ENCODE data around the gene WDR64. TPM values are rescaled to one million over a fixed set of nuclear protein-coding genes. Genes with fewer than 3 reads are reported as not detected.
A peak's percentile ranks its signal among the peaks of the same experiment; 100 is the strongest.

The WDR64 gene
- total and polyA plus RNA-seq, 5 donors, result 0.29 to 0.54 TPM; not detected in 3

GRCh38 chr1:241640867-241641622 is 11.0 kb upstream of the WDR64 start:
- intact Hi-C loops (cut with DNase I), result no loop called here

GRCh38 chr1:241641773-241642592 is 10.1 kb upstream of the WDR64 start:
- DNase-seq (no peak), ATAC-seq (no peak)
- no peak overlapping the region for H3K27ac ChIP-seq (ENCODE audit: low read length)
- WGBS, result 58% methylated on average over 12 of the region's 12 CpGs
- no peaks in the 10 kb centered on the region for H3K4me1 ChIP-seq (ENCODE audit: control insufficient read depth, insufficient read depth, low read length)
- intact Hi-C loops (cut with DNase I), result no loop called here
- H3K27me3 ChIP-seq (ENCODE audit: control insufficient read depth, insufficient read depth), result no peaks in the 10 kb centered on the region
- H3K4me3 ChIP-seq (ENCODE audit: low read length), result no peak overlapping the region
- no peaks in the 10 kb centered on the region for H3K9me3 ChIP-seq (ENCODE audit: control insufficient read depth, low read length)

More at GRCh38 chr1:241640867-241641622, 11.0 kb upstream of the WDR64 start:
- no peaks in the 10 kb centered on the region for H3K9me3 ChIP-seq (ENCODE audit: control insufficient read depth, low read length)
- H3K4me3 ChIP-seq (ENCODE audit: low read length), result no peak overlapping the region
- H3K27ac ChIP-seq (ENCODE audit: low read length), result no peak overlapping the region
- no peaks in the 10 kb centered on the region for H3K27me3 ChIP-seq (ENCODE audit: control insufficient read depth, insufficient read depth)
- ATAC-seq, result no peak
- peak in 1 of 3 donors; percentile 11 for DNase-seq
- H3K4me1 ChIP-seq (ENCODE audit: control insufficient read depth, insufficient read depth, low read length), result no peaks in the 10 kb centered on the region
- 92% methylated on average over 9 of the region's 9 CpGs for WGBS

DNA sequence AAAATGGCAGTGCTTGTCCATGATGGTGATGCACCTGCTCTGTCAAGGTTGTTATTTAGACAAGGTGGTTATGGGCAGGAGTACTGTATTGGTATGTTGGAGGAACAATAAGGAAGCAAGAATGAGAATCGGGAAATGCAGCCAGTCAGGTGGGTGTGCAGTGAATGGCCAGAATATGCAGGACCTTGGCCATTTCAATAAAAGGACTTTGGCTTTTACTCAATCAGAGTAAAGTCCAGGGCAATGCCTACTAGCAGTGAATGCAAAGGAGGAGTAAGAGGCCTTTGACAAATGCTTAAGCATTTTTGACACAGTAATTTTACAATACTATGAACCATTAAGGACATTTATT is 9.5 kb upstream of the WDR64 start:
- intact Hi-C loops (cut with DNase I), result no loop called here
- 89% methylated on average over 1 of the region's 1 CpG for WGBS
- ATAC-seq, result no peak
- H3K27ac ChIP-seq (ENCODE audit: low read length), result no peak overlapping the region
- no peak for DNase-seq
- H3K27me3 ChIP-seq (ENCODE audit: control insufficient read depth, insufficient read depth), result no peaks in the 10 kb centered on the region
- no peaks in the 10 kb centered on the region for H3K9me3 ChIP-seq (ENCODE audit: control insufficient read depth, low read length)
- H3K4me3 ChIP-seq (ENCODE audit: low read length), result no peak overlapping the region
- no peaks in the 10 kb centered on the region for H3K4me1 ChIP-seq (ENCODE audit: control insufficient read depth, insufficient read depth, low read length)

GRCh38 chr1:241644259-241644658 is 7.8 kb upstream of the WDR64 start:
- WGBS, result 95% methylated on average over 2 of the region's 2 CpGs
- intact Hi-C loops (cut with DNase I), result no loop called here

DNA sequence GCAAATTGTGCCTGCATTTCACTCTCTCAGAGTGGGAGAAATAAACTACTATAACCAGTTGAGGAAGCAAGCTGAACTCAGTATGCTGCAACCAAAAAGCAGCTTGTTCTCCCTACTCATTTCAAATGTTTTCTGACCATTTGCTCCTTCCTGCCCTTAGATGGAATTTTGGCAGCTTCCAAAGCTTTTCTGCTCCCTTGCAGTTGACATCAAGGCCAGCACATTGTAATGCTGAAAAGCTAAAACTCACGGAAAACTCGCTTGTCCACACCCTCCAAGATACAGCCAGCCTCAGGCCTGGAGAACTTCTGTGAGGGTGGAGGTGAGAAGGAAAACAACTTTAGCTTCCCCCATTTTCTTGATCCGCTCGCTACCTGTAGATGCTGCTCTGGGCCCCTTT is 6.9 kb upstream of the WDR64 start:
- DNase-seq (no peak), ATAC-seq (no peak)
- Histone ChIP-seq H3K9me3 (ENCODE audit: control insufficient read depth, low read length) (no peaks in the 10 kb centered on the region), H3K27me3 (ENCODE audit: control insufficient read depth, insufficient read depth) (no peaks in the 10 kb centered on the region), H3K4me3 (ENCODE audit: low read length) (no peak overlapping the region), H3K27ac (ENCODE audit: low read length) (no peak overlapping the region), H3K4me1 (ENCODE audit: control insufficient read depth, insufficient read depth, low read length) (no peaks in the 10 kb centered on the region)
- intact Hi-C loops (cut with DNase I), result no loop called here
- WGBS, result 59% methylated on average over 4 of the region's 4 CpGs

More at GRCh38 chr1:241644259-241644658, 7.8 kb upstream of the WDR64 start:
- no peaks in the 10 kb centered on the region for H3K9me3 ChIP-seq (ENCODE audit: control insufficient read depth, low read length)
- no peak overlapping the region for H3K27ac ChIP-seq (ENCODE audit: low read length)
- no peak overlapping the region for H3K4me3 ChIP-seq (ENCODE audit: low read length)
- ATAC-seq, result no peak
- DNase-seq, result no peak
- no peaks in the 10 kb centered on the region for H3K27me3 ChIP-seq (ENCODE audit: control insufficient read depth, insufficient read depth)
- H3K4me1 ChIP-seq (ENCODE audit: control insufficient read depth, insufficient read depth, low read length), result no peaks in the 10 kb centered on the region

DNA sequence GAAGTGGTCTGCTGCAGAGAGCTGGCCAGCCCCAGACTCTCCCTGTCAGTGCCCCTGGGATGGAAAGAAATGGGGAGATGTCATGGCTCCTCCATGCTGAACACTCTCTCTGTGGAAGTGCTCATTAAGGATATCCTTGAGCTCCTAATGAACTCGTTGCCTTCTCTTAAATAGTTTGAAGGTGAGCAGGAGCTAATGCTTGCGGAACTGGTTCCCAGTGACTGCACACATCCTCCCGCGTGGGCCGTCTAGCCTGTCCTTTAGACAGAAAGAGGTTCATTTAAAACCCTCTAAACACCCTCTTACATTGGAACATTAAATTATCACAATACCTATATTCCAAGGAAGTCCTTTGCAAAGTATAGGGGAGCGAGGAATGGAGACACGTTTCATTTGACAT is 5.9 kb upstream of the WDR64 start:
- intact Hi-C loops (cut with DNase I), result no loop called here
- H3K27ac ChIP-seq (ENCODE audit: low read length), result no peak overlapping the region
- WGBS, result 82% methylated on average over 7 of the region's 7 CpGs

GRCh38 chr1:241647658-241648057 is 4.4 kb upstream of the WDR64 start:
- no peak for ATAC-seq
- no peak overlapping the region for H3K4me3 ChIP-seq (ENCODE audit: low read length)
- no peaks in the 10 kb centered on the region for H3K27me3 ChIP-seq (ENCODE audit: control insufficient read depth, insufficient read depth)
- no peak for DNase-seq
- WGBS, result 93% methylated on average over 1 of the region's 1 CpG
- intact Hi-C loops (cut with DNase I), result no loop called here
- H3K4me1 ChIP-seq (ENCODE audit: control insufficient read depth, insufficient read depth, low read length), result no peaks in the 10 kb centered on the region
- no peaks in the 10 kb centered on the region for H3K9me3 ChIP-seq (ENCODE audit: control insufficient read depth, low read length)
- no peak overlapping the region for H3K27ac ChIP-seq (ENCODE audit: low read length)

More for the DNA sequence above, 5.9 kb upstream of the WDR64 start:
- no peaks in the 10 kb centered on the region for H3K9me3 ChIP-seq (ENCODE audit: control insufficient read depth, low read length)
- H3K4me3 ChIP-seq (ENCODE audit: low read length), result no peak overlapping the region
- no peaks in the 10 kb centered on the region for H3K27me3 ChIP-seq (ENCODE audit: control insufficient read depth, insufficient read depth)
- DNase-seq (peak in 1 of 3 donors; percentile 9), ATAC-seq (no peak)
- no peaks in the 10 kb centered on the region for H3K4me1 ChIP-seq (ENCODE audit: control insufficient read depth, insufficient read depth, low read length)

- Histone ChIP-seq H3K27me3 (ENCODE audit: control insufficient read depth, insufficient read depth) (no peaks in the 10 kb centered on the region), H3K4me1 (ENCODE audit: control insufficient read depth, insufficient read depth, low read length) (no peaks in the 10 kb centered on the region), H3K9me3 (ENCODE audit: control insufficient read depth, low read length) (no peaks in the 10 kb centered on the region), H3K27ac (ENCODE audit: low read length) (no peak overlapping the region), H3K4me3 (ENCODE audit: low read length) (no peak overlapping the region)
- WGBS, result 98% methylated on average over 1 of the region's 1 CpG
- intact Hi-C loops (cut with DNase I), result no loop called here
- no peak for DNase-seq
- ATAC-seq, result no peak
Measured at GRCh38 chr1:241648159-241648558, 3.9 kb upstream of the WDR64 start.

DNA sequence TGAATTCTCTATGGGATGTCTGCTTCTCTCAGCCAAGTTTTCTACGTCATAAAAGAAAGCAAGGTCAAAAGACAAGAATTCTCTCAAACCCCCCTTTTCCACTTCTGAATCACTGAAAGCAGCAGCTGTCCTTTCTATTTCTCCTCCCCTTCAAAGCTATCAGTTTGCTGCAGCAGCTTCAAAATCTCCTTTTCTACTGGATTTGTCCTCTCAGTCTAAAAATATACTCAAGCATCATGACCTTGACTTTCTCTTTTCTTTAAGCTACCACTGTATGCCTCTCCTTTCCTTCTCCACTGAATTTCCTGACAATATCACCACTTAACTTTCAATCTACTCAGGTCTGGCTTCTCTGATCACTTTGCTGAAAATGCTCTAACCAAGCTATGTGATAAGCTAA is 1.9 kb downstream of the WDR64 start:
- 44% methylated on average over 1 of the region's 1 CpG for WGBS
- ATAC-seq, result no peak

DNA sequence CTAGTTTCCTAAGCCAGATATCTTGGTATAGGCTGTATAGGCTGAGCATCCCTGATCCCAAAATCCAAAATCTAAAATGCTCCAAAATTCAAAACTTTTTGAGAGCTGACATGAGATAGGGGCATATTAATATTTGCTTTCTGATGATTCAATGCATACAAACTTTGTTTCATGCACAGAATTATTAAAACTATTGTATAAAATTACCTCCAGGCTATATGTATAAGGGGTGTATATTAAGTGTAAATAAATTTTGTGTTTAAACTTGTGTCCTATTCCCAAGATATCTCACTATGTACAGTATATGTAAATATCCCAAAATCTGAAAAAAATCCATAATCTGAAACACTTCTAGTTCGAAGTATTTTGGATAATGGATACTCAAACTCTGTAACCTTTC is 2.6 kb downstream of the WDR64 start:
- WGBS, result 64% methylated on average over 1 of the region's 1 CpG
- H3K27me3 ChIP-seq (ENCODE audit: control insufficient read depth, insufficient read depth), result no peaks in the 10 kb centered on the region
- DNase-seq, result no peak
- no peak overlapping the region for H3K27ac ChIP-seq (ENCODE audit: low read length)
- intact Hi-C loops (cut with DNase I), result no loop called here
- no peak for ATAC-seq
- no peak overlapping the region for H3K4me3 ChIP-seq (ENCODE audit: low read length)
- H3K9me3 ChIP-seq (ENCODE audit: control insufficient read depth, low read length), result no peaks in the 10 kb centered on the region
- H3K4me1 ChIP-seq (ENCODE audit: control insufficient read depth, insufficient read depth, low read length), result no peaks in the 10 kb centered on the region

More for the DNA sequence above, 1.9 kb downstream of the WDR64 start:
- DNase-seq, result no peak
- intact Hi-C loops (cut with DNase I), result no loop called here
- Histone ChIP-seq H3K4me3 (ENCODE audit: low read length) (no peak overlapping the region), H3K27ac (ENCODE audit: low read length) (no peak overlapping the region), H3K9me3 (ENCODE audit: control insufficient read depth, low read length) (no peaks in the 10 kb centered on the region), H3K27me3 (ENCODE audit: control insufficient read depth, insufficient read depth) (no peaks in the 10 kb centered on the region), H3K4me1 (ENCODE audit: control insufficient read depth, insufficient read depth, low read length) (no peaks in the 10 kb centered on the region)

DNA sequence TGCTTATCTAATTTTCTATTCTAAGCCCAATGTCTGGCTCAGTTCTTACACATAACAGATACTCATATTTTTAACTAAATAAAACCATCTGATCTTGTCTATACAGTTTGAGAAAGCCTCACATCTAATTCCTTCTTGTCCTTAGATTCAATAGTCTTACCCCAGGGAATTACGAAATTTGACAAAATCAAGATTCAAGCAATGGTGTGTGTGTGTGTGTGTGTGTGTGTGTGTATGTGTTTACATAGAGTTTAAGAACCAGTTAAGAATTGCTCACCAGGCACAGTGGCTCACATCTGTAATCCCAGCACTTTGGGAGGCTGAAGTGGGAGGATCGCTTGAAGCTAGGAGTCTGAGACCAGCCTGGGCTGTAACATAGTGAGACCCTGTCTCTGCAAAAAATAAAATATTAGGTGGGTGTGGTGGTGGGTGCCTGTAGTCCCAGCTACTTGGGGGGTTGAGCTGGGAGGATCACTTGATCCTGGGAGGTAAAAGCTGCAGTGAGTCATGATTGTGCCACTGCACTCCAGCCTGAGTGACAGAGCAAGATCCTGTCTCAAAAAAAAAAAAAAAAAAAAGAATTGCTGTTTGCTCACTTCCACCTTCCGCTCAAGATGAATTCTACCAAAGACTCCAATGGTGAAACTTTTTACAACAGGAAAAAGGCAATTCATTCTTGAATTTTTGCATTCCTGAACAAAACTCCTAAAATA is 6.2 kb downstream of the WDR64 start:
- H3K27ac ChIP-seq (ENCODE audit: low read length), result no peak overlapping the region
- intact Hi-C loops (cut with DNase I), result no loop called here
- WGBS, result 85% methylated on average over 3 of the region's 3 CpGs
- H3K9me3 ChIP-seq (ENCODE audit: control insufficient read depth, low read length), result no peaks in the 10 kb centered on the region
- no peak overlapping the region for H3K4me3 ChIP-seq (ENCODE audit: low read length)
- no peaks in the 10 kb centered on the region for H3K4me1 ChIP-seq (ENCODE audit: control insufficient read depth, insufficient read depth, low read length)
- no peak for ATAC-seq
- no peak for DNase-seq
- no peaks in the 10 kb centered on the region for H3K27me3 ChIP-seq (ENCODE audit: control insufficient read depth, insufficient read depth)

Measured in right cardiac atrium (tissue), 5 donors.